Activated CD4-positive, CD25-positive, alpha-beta regulatory T cell treated with anti-CD3 and anti-CD28 coated beads, Interleukin-2, amount 50 U/mL, for 72 hours (primary cell): ENCODE results near the gene C1QTNF8.

Source experiments
- DNase-seq: peaks from one replicate; pipeline ENCODE4 v3.0.0; 2021

Gene C1QTNF8, protein sequence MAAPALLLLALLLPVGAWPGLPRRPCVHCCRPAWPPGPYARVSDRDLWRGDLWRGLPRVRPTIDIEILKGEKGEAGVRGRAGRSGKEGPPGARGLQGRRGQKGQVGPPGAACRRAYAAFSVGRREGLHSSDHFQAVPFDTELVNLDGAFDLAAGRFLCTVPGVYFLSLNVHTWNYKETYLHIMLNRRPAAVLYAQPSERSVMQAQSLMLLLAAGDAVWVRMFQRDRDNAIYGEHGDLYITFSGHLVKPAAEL

GRCh38 chr16:1096169-1097082, at the start of gene C1QTNF8:
C1QTNF8 (minus strand) TSS chr16:1096244; CDS start chr16:1094922, 1,322 bp downstream.
- no peak for DNase-seq

DNA sequence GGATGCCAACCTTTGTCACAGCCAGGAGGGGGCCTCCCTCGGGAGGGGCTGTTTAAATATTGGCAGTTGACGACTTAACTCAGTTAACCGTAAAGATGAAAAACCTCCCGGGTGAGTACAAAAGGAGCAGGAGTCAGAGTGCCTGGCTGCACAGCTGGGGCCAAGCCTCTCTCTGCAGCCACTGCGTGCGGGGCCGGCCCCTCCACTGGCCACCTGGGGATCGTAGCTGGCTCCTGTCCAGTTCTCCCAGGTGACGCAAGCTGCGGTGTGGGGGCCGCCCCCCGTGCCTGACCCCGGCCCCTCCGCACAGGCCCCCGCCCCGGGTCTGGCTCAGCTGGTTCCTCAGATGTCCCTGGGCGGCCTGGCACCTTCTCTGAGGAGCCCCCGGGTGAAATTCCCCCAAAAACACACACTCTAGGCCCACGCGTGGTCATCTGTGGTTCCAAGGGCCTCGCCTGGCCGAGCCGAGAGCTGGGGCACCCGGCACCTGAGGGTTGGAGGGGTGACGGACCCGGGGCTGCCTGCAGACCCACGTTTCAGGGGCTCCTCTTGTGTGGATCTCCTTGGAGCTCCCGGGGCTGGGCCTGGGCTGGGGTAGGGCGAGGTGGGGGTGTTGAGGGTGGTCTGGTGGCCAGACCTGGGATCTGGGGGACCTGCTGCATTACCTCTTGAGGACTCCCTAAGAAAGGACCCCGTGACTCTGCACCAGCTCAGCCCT, 49.5 kb upstream of the C1QTNF8 start:
- no peak for DNase-seq

GRCh38 chr16:1144476-1145382, 48.7 kb upstream of the C1QTNF8 start:
- no peak for DNase-seq

DNA sequence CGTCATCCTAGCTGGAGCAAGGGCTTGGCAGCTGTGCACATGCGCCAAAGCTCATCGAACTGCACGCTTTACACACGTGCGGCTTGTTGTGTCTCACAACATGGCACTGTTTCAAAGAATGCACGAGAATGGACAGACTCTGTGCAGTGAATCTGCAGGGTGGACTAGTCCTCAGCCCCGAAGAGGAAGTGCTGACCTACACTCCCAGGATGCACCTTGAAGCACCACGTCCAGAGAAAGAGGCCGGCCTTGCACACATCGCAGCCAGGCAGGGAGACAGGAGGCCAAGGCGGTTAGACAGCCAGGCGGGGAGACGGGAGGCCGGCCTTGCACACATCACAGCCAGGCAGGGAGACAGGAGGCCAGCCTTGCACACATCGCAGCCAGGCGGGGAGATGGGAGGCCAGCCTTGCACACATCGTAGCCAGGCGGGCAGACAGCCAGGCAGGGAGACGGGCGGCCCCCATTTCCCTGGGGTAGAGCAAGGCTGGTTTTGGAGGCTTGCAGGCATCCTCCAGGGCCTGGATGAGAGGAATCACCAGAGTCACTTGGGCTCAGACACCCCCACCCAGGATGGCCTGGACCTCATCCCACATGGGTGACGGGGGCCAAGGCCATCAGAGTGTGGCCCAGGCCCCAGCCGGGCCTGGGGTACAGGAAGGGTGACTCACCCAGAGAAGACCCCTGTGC, 47.9 kb upstream of the C1QTNF8 start:
- DNase-seq, result no peak

DNA sequence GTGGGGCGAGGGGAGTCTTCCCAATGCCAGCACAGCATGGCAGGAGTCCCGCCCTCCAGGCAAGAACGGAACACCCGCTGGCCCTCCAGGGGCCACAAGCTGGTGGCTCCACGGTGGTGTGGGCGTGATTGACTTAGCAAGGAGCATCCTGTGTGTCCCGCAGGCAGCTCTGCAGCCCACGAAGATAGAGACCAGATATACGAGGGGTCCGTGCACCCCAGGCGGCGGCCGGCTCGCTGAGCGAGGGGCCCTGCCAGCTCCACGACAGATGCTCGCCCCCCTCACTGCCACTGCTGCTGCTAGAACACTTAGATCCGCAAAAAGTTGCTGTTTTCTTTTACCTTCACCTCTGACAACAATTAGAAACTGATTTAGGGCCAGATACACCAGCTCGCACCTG, 46.9 kb upstream of the C1QTNF8 start:
- no peak for DNase-seq

DNA sequence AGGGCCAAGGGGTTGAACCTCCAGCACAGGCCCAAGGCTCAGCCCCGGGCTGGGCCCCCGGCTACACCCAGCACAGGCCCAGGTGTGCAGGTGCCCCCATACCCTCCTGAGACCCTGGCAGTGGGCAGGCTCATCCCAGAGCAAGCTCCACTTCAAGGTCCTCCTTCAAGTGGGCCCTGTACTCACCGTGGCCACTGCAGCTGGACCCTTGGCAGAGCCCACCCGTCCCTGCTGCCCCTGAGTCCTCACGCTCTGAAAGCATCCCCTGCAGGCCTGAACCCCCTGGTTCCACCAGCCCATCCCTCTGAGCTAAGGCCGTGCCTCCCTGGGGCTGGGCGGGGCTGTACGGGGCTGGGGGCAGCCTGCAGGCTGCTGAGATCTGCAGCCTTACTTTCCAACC, 45.7 kb upstream of the C1QTNF8 start:
- DNase-seq, result no peak

GRCh38 chr16:1141191-1141590, 45.1 kb upstream of the C1QTNF8 start:
- DNase-seq, result no peak

- no peak for DNase-seq
Observed at GRCh38 chr16:1140582-1141162, 44.6 kb upstream of the C1QTNF8 start.

- DNase-seq, result no peak
Observed at GRCh38 chr16:1137604-1138003, 41.6 kb upstream of the C1QTNF8 start.

DNA sequence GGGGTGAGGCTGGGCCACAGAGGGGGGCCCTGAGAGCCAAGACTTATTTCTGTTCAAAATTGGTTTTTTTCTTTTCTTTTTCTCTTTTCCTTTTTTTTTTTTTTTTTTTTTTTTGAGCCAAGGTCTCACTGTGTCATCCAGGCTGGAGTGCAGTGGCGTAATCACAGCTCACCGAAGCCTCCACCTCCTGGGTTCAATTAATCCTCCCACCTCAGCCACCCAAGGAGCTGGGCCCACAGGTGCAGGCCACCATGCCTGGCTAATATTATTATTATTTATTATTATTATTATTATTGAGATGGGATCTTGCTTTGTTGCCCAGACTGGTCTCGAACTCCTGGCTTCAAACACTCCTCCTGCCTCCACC, 39.4 kb upstream of the C1QTNF8 start:
- DNase-seq, result no peak

- no peak for DNase-seq
Observed at GRCh38 chr16:1134776-1135458, 38.9 kb upstream of the C1QTNF8 start.

DNA sequence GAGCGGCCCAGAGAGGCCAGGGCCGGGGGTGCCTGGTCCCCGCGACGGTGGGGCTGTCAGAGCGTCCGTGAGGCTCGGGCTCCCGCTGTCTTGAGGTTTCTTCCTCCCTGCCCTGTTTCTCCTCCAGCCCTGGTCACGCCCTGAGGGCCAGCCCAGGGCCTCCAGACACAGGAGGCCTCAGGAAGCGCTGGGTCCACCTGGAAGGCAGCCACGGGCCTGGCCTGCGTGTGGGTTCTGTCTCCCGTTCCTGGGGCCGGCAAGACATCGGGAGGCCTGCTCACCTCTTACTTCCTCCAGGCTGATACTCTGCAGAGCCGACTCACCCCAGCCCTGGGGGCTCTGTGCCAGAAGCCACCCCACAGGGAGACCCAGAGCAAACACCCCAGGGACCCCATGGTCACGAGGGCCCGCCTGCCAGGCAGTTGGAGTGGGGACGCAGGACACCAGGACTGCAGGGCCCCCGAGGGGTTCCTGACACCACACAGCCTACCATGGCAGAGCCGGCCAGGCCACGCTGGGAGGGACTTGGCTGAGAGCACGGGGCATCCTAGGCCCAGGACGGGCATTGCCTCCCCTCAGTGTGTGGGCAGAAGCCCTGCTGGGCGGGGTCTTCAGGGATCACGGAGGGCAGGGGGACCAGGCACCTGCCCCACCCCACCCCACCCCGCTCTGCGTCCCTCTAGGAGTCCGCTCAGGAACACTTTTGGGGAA, 37.9 kb upstream of the C1QTNF8 start:
- no peak for DNase-seq

DNA sequence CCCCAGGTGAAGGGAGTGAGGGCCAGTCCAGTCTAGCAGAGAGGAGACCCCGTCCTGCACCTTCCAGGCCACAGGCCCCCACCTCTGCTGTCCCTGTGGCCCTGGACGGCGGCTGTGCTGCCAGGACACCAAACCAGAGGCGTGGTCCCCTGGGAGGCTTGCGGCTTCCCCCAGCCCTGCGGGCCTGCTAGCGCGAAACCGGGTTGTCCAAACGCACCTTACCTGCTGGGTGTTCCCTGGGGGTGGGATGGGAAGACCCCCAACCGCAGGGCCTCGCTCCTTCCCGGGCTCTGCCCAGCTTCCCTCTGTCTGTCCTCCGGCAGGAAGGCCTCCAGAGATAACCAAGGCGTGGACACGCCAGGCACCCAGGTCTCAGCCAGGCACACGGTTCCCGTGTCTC, 37.2 kb upstream of the C1QTNF8 start:
- no peak for DNase-seq

- DNase-seq, result no peak
Observed at GRCh38 chr16:1132431-1132830, 36.4 kb upstream of the C1QTNF8 start.

DNA sequence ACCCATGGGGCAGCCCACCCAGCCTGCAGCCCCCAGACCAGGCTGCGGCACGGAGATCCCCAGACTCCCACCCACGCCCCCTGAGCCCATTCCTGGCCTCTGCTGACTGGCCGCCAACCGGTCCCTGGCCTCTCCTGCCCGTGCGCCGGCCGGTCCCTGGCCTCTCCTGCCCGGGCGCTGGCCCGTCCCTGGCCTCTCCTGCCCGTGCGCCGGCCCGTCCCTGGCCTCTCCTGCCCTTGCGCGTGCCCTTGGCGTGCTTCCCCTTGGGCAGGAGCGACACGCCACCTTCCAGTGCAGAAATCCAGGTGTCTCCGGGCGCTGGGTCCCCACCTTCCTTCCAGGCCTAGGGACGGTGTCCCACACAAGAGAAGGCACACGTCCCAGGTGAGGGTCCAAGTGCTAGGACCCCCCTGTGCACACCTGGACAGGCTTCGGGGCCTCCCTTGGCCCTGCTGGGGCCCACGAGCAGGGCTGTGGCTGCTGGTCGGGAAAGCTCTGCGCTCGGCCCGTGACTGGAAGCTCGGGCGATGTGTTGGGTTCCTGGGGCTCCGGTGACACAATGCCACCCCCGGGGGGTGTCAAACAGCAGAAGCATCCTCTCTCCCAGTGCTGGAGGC, 35.4 kb upstream of the C1QTNF8 start:
- no peak for DNase-seq

GRCh38 chr16:1130382-1130781, 34.3 kb upstream of the C1QTNF8 start:
- no peak for DNase-seq

DNA sequence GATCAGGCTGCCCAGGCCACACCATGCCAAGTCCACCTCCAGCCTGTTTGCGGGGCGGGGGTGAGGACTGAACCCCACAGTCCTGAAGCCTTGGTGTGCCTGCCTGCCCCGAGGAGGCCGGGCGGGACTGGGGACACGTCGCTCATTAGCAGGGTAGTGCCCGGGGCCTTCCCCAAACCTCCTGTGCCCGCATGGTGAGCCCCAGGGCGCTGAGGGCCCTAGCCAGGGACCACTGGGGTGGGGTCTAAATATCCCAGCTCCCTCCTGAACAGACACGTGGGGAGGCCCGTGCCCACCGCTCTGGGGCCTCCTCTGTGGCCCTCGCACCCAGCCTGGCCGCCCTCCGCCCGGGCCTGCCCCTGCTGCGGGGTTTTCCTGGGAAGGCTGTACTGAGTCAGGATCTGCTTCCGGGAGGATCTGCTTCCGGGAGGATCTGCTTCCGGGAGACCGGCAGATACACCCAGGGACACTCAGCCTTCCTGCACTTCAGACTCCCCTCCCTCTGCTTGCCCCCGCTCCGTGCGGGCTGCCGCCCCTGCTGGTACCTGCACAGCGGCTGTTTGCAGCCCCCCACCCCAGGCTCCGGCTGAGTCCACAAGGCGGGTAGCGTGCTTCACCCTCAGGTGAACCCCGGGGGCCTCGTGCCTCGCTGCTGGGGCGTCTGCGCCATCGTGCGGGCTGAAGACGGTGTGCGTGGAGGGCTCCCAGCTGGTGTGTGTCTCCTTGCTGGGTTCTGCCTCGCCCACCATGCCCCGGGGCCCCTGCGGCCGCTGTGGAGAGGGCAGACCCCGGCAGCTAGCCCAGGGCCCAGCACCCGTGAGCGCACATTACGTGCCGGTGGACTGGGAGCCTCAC, 33.3 kb upstream of the C1QTNF8 start:
- no peak for DNase-seq

DNA sequence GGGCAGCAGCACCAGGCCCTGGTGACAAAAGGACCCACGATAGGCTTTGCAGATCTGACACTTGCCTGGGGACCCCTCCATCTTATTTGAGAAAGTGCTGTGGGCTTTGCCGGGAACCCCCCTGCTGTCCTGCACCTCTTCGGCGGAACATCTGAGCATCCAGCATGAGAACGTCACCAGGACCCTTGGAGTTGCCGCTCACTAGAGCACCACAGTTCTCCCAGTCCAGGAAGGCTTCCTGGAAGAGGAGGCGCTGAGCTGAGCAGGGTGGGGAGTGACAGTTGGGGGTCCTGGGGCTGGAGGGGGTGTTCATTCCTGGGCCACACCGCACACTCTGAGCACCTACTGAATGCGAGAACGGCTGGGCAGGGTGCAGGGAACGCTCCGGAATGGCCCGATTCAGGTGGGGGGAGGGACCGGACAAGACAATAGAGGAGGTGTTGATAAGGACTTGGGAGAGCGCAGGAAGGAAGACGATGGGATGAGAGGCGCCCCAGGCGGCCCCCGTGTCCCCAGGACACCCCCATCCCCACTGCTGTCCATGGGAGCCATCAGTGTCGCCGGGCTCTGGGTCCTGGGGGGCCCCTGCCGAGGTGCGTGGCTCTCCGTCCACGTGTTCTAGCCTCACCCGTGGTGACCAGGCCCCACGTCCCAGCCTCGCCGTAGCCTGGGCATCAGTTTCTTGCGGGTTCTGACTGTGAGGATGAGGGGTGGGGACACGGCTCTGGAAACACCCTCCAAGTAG, 32.1 kb upstream of the C1QTNF8 start:
- DNase-seq, result no peak
